CD4-positive, alpha-beta T cell (primary cell): Measurements from ENCODE around the gene FFAR2. TPM values are rescaled to one million over a fixed set of nuclear protein-coding genes. Genes with fewer than 3 reads are reported as not detected.
A peak's percentile ranks its signal among the peaks of the same experiment; 100 is the strongest.

ENCODE experiments used
- ATAC-seq: fragments of 200-7000 bp; cut with Tn5 transposase; one replicate; pipeline ENCODE4 v1.10.0; 2022; ENCODE audit warnings: mild to moderate bottlenecking; ENCODE audit not compliant: poor library complexity
- CTCF ChIA-PET: fragments of 350-600 bp; sonication (Branson Sonifier 250); formaldehyde crosslinking; loops from one replicate; lab custom pipeline; 2021; ENCODE audit warnings: antibody characterized with exemption, inconsistent platforms; lab: Charles Lee
- POLR2A ChIA-PET: fragments of 350-600 bp; sonication (Branson Sonifier 250); formaldehyde crosslinking; loops from one replicate; lab custom pipeline; 2021; ENCODE audit warnings: antibody characterized with exemption, inconsistent platforms; lab: Charles Lee
- DNase-seq, 14 experiments: peaks; one replicate each; pipeline ENCODE4 v3.0.0-alpha.2; 2013 to 2020; ENCODE audit warnings: mixed read lengths in 2 of 14
- H3K27ac ChIP-seq, 2 donors: one replicate each; pipeline versions ENCODE4 v1.5.1 to v1.7.0; 2013; ENCODE audit warnings: low read length in 2 of 2, low read depth in 1 of 2, mild to moderate bottlenecking in 1 of 2
- H3K27me3 ChIP-seq, 2 experiments: 1 replicate in 1 of 2; 2 replicates in 1 of 2; pipeline versions ENCODE4 v1.6.1 to v1.7.0; 2013; ENCODE audit warnings: low read length in 2 of 2, control low read depth in 1 of 2, mild to moderate bottlenecking in 1 of 2, moderate library complexity in 1 of 2; ENCODE audit not compliant: insufficient read depth in 2 of 2, control insufficient read depth in 1 of 2
- H3K36me3 ChIP-seq: one replicate; pipeline ENCODE4 v1.6.1; 2013; ENCODE audit warnings: low read length, control low read depth; ENCODE audit not compliant: insufficient read depth
- H3K4me1 ChIP-seq: one replicate; pipeline ENCODE4 v1.6.1; 2013; ENCODE audit warnings: low read length, control low read depth; ENCODE audit not compliant: insufficient read depth
- H3K4me3 ChIP-seq: one replicate; pipeline ENCODE4 v1.5.1; 2013; ENCODE audit warnings: mild to moderate bottlenecking, low read length, moderate library complexity
- H3K9me3 ChIP-seq, 2 experiments: 1 replicate in 1 of 2; 2 replicates in 1 of 2; pipeline versions ENCODE4 v1.6.1 to v1.7.0; 2013; ENCODE audit warnings: low read length in 2 of 2, mild to moderate bottlenecking in 2 of 2, control low read depth in 1 of 2, moderate library complexity in 1 of 2; ENCODE audit not compliant: control insufficient read depth in 1 of 2, insufficient read depth in 1 of 2
- H3K27ac Mint-ChIP-seq: one replicate; pipeline ENCODE4 v1.8.0; 2020; ENCODE audit warnings: mixed read lengths
- H3K27me3 Mint-ChIP-seq: one replicate; pipeline ENCODE4 v1.8.0; 2021; ENCODE audit warnings: mixed read lengths
- H3K36me3 Mint-ChIP-seq: one replicate; pipeline ENCODE4 v1.8.0; 2021; ENCODE audit warnings: low read depth, mixed read lengths
- H3K4me1 Mint-ChIP-seq: one replicate; pipeline ENCODE4 v1.8.0; 2021; ENCODE audit warnings: low read depth, mixed read lengths
- H3K4me3 Mint-ChIP-seq: one replicate; pipeline ENCODE4 v1.8.0; 2020; ENCODE audit warnings: mild to moderate bottlenecking, mixed read lengths
- H3K9me3 Mint-ChIP-seq: one replicate; pipeline ENCODE4 v1.8.0; 2020; ENCODE audit warnings: mixed read lengths
- CTCF ChIP-seq: fragments of 200-600 bp; IDR thresholded peaks from one replicate; pipeline ENCODE4 v1.8.0; 2022; ENCODE audit warnings: antibody characterized with exemption, mild to moderate bottlenecking
- intact Hi-C, 2 experiments: fragments of 100-400 bp; cut with DNase I in 1 of 2; cut with micrococcal nuclease in 1 of 2; formaldehyde crosslinking; loops; one replicate each; pipeline versions ENCODE4 v1.15.1 to v1.9.0; 2023 to 2025; cut with DNase I, micrococcal nuclease
- total RNA-seq, 174 experiments: library from RNA in 2 of 174; stranded (reverse) in 2 of 174; gene quantifications; one replicate each; pipeline ENCODE4 v1.2.3 and lab custom pipeline; 2021 to 2026

FFAR2 gene
- total RNA-seq, 2 experiments from 2014 or later, result 0.41 TPM; not detected in 1

GRCh38 chr19:35444735-35445134, 3.3 kb upstream of the FFAR2 start:
- TF ChIP-seq CTCF, result no peak
- Mint-ChIP-seq H3K27ac (no peak overlapping the region), H3K9me3 (no peaks in the 10 kb centered on the region), H3K27me3 (peaks cover 11% of the 10 kb centered on the region), H3K36me3 (no peaks in the 10 kb centered on the region), H3K4me3 (no peak overlapping the region), H3K4me1 (peaks cover 25% of the 10 kb centered on the region)
- Histone ChIP-seq H3K27me3 (peaks cover 0 to 4% of the 10 kb centered on the region in 2 experiments), H3K27ac (no peak overlapping the region), H3K4me1 (peaks cover 26% of the 10 kb centered on the region), H3K9me3 (no peaks in the 10 kb centered on the region), H3K4me3 (no peak overlapping the region), H3K36me3 (no peaks in the 10 kb centered on the region)
- DNase-seq (no peak), ATAC-seq (no peak)
- intact Hi-C loops, result no loop called here
- CTCF ChIA-PET, result no interaction called here
- POLR2A ChIA-PET, result no interaction called here

- Histone ChIP-seq H3K4me1 (peaks cover 39% of the 10 kb centered on the region), H3K27me3 (peaks cover 0 to 4% of the 10 kb centered on the region in 2 experiments), H3K36me3 (no peaks in the 10 kb centered on the region), H3K27ac (no peak overlapping the region), H3K4me3 (no peak overlapping the region), H3K9me3 (no peaks in the 10 kb centered on the region)
- H3K4me1 Mint-ChIP-seq, result peaks cover 26% of the 10 kb centered on the region
- intact Hi-C loops, result no loop called here
- H3K9me3 Mint-ChIP-seq, result no peaks in the 10 kb centered on the region
- peak; percentile 85 for ATAC-seq
- no peak overlapping the region for H3K4me3 Mint-ChIP-seq
- H3K27ac Mint-ChIP-seq, result no peak overlapping the region
- no peak for TF ChIP-seq CTCF
- POLR2A ChIA-PET, result no interaction called here
- H3K36me3 Mint-ChIP-seq, result no peaks in the 10 kb centered on the region
- CTCF ChIA-PET, result no interaction called here
- DNase-seq, result peak in 4 of 14 experiments; percentile 8 to 72 (median 67)
- H3K27me3 Mint-ChIP-seq, result peaks cover 6% of the 10 kb centered on the region
Observed at GRCh38 chr19:35445826-35446593, 2.0 kb upstream of the FFAR2 start.

- no peak overlapping the region for H3K27ac ChIP-seq
- CTCF ChIA-PET, result interaction anchor here (0.7 kb wide), 1 partner anchor 143 kb away, joined by 4 read pairs; no protein-coding TSS in a partner anchor
Observed at GRCh38 chr19:35449359-35450043, 1.4 kb downstream of the FFAR2 start.

More at GRCh38 chr19:35449359-35450043, 1.4 kb downstream of the FFAR2 start:
- Mint-ChIP-seq H3K9me3 (no peaks in the 10 kb centered on the region), H3K4me3 (no peak overlapping the region), H3K36me3 (no peaks in the 10 kb centered on the region), H3K27me3 (peaks cover 6% of the 10 kb centered on the region), H3K4me1 (peaks cover 41% of the 10 kb centered on the region), H3K27ac (no peak overlapping the region)
- Histone ChIP-seq H3K4me1 (peaks cover 51% of the 10 kb centered on the region), H3K36me3 (no peaks in the 10 kb centered on the region), H3K27me3 (peaks cover 0 to 4% of the 10 kb centered on the region in 2 experiments), H3K9me3 (no peaks in the 10 kb centered on the region), H3K4me3 (no peak overlapping the region)
- POLR2A ChIA-PET, result interaction anchor here (1.8 kb wide), 1 partner anchor 13 kb away, joined by 3 read pairs; no protein-coding TSS in a partner anchor
- ATAC-seq (no peak), DNase-seq (peak in 2 of 14 experiments; percentile 35 to 44)
- intact Hi-C loops, result no loop called here
- no peak for TF ChIP-seq CTCF
